ENCODE data around the gene PNPT1.
A peak's percentile ranks its signal among the peaks of the same experiment; 100 is the strongest.
"Not testable (repeated sequence)": the region's sequence is repeated elsewhere in the genome, so short reads cannot be mapped to it uniquely, and the experiment has no call there.

Gene PNPT1

DNA sequence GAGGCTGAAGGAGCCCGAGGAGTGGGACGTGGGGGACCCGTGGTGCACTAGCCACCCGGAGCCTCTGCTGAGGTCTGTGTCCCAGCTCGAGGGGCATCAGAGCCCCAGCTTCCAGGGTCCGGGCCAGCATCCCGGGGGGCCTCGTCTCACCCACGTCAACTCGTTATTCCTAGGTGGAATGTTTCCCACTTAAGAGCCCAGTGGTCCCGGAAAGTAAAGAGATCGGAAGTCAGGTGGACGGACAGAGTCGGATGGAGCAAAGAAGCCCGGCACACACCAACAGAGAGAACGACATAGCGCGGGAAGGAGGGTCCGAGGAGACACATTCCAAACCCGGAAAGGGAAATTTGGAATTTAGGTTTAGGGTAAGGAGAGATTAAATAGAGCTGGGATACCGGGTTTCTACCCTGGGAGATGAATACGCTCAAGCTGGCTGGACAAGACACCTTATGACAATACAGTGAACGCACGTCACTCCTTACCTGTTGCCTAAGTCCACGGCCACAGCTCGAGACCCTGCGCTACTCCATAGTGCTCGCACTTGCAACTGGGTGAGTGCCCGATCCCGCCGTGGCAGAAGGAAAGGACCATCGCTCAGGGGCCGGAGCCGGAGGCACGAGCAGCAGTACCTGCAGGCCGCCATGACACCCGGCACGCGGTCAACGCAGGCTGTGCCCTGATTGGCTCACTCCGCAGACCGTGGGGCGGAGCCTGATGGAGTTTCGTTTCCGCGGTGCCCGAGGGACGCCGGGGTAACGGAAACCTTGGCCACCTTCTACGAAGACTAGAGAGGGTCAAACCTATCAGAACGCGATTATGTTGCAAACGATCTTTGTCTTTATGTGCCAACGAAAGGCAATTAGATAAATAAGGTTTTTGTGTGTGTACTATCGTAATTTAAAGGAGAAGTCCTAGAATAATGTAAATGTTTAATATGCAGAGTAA, at the start of gene PNPT1:
Gene PNPT1, minus strand, starts transcription at position 664 of the 945 bp plus-strand sequence. Its CDS starts 21 bp downstream, at position 643.
- peak; percentile 93 for DNase-seq

DNA sequence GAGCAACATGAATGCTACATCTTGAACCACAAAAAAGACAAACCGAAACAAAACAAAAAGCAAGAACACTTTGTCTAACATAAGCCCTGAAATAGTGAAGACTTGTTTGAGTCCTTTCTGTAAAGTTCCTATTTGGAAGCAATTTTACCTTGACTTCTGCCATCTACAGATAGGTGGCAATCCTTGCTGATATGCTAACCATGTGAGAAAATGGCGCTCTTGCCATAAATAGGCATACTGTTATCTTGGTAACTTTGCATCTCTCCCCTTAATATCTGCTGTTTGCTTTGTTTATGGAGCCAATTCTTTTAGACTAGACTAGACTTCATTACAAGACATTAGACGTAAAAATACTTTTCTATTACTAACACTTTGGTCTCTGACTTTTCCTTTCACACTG, 49.4 kb upstream of the PNPT1 start:
- DNase-seq = no peak

DNA sequence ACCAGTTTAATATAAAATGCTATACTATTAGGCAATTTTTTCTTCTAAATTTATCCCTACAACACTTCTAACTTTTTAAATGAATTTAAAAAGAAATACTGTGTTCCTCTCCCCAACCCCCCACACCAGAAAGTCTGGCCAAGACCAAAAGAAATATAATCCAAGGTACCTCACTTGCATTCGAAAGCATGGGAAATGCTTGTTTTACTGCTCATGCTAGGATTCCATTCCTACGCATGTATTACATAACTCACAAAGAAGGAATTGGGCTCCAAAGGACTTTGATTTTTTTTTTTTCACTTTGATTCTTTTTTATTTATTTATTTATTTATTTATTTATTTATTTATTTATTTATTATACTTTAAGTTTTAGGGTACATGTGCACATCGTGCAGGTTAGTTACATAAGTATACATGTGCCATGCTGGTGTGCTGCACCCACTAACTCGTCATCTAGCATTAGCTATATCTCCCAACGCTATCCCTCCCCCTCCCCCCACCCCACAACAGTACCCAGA, 42.4 kb upstream of the PNPT1 start:
- DNase-seq = not testable (repeated sequence)

DNA sequence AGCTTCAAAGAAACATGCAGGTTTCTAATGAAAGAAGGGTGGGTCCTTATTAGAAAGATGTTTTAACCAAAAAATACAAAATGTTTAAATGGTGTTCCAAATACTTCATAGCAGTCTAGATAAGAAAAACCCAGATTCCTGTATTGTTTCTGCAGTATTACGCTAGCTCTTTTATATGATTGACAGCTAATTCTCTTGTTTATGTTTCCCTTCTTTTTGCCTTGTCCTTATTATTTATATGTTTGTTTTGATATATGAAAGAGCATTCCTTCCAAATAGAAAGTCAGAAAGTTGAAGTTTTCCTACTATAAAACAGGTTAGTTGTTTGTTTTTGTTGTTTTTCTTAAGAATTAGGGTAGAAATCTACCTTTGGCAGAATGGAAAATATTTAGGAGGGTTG, 41.1 kb upstream of the PNPT1 start:
- DNase-seq = no peak

DNA sequence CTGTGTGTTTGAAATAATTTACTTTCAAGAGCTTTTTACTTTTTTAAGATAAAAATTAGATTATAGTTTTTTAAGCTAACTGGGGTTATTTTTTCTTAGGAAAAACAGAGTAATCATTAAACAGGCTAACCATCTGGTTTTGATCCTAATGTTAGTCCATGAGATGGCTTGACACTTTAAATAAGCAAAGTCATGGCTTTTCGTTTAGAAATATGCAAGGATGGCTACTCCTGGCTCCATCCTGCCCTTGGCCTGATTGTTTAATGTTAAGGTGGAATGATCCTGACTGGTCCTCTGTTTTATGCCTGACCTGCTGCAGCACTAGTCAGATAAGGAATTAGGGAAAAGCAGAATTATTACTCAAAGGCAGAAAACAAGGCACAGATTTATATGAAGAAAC, 39.7 kb upstream of the PNPT1 start:
- DNase-seq = no peak

DNA sequence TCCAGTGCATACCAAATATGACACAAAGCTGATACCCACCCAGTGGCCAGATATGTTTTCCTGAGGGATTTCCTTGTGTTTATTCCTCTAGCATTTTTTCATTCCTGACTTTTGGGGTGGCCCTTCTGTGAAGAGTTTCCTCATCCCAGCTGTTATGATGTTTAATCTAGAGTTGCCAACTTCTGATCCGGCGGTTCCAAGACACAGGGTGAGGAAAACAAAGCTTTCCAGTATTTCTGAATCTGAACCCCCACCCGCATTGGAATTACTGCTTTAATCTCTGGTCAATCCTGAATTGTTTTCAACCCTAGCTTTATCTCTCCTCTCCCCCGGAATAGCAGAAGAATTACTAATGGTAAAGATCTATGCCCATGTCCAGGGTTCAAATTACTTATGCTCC, 39.2 kb upstream of the PNPT1 start:
- no peak for DNase-seq

DNA sequence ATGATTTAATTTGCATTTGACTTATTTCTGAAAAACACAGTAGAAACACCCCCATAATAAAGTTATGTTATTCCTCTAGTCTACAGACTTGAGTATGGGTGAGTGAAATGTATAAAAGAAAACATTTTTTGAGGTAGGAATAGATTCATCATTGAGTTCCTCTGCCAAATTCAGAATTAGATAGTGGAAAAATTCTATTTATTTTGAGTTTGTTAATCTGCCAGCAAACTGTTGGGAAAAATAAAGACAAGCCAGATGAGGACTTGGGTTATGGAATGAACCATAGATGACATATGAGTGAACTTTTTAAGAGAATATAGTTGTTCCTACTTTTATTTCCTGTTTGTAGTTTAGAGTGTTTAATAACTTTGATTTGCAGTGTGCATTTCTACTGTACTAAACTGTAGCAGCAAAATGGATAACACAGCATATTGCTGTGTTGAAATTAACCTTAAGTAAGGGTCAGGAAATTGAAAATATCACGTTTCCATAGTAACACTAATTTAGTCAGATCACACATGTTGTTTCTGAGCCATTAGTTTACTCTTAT, 35.6 kb upstream of the PNPT1 start:
- DNase-seq = no peak

DNA sequence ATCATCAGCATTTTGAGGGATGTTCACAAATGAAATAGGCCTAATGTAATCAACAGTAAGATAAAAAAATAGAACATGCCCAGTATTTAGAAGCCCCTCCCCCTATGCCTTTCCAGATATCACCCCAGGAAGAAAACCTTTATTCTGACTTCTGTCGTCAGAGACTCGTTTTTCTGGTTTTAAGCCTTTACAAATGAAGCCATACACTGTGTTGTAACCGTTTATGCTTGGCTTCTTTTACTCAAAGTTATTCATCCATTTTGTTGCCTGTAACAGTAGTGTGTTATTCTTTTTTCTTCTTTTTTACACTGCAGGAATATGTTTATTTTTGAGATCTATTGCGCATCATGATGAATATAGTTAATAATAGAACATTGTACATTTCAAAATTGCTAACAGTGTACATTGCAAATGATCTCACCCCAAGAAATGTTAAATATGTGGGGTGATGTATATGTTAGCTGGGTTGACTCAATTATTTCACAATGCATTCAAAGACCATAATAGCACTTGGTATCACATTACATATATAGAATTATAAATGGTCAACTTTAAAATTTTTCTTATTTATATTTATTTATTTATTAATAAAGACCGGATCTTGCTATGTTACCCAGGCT, 28.1 kb upstream of the PNPT1 start:
- no peak for DNase-seq

DNA sequence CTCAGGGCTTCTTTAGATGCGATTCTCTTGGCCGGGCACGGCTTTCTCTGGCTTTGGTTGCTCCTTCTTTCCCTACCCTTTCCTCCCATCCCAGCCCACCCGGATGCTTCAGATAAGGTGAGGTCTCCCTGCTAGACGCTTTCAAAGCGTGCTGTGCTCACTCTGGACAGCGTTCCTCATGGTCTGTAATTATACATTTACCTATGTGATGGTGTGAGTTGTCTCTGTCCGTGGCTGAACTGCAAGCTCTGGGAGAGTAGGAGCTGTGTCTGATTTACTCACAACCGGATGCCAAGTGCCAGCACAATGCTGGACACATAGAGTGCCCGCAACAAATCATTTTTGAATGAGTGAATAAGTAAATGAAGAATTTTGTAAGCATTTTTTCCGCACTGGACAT, 26.8 kb upstream of the PNPT1 start:
- DNase-seq = no peak

DNA sequence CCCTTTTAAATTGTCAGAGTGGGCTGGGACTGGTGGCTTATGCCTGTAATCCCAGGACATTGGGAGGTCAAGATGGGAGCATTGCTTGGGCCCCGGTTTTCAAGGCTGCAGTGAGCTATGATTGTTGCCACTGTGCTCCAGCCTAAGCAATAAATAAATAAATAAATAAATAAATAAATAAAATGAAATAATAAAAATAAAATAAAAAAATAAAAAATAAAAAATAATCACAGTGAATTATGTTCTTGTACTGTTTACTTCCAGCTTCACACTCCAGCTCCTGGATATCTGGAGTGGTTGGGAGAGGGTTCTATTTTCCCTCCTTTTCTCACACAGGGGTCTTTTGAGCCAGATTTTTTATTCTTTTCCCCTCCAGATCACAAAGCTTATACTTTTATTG, 26.2 kb upstream of the PNPT1 start:
- no peak for DNase-seq

DNA sequence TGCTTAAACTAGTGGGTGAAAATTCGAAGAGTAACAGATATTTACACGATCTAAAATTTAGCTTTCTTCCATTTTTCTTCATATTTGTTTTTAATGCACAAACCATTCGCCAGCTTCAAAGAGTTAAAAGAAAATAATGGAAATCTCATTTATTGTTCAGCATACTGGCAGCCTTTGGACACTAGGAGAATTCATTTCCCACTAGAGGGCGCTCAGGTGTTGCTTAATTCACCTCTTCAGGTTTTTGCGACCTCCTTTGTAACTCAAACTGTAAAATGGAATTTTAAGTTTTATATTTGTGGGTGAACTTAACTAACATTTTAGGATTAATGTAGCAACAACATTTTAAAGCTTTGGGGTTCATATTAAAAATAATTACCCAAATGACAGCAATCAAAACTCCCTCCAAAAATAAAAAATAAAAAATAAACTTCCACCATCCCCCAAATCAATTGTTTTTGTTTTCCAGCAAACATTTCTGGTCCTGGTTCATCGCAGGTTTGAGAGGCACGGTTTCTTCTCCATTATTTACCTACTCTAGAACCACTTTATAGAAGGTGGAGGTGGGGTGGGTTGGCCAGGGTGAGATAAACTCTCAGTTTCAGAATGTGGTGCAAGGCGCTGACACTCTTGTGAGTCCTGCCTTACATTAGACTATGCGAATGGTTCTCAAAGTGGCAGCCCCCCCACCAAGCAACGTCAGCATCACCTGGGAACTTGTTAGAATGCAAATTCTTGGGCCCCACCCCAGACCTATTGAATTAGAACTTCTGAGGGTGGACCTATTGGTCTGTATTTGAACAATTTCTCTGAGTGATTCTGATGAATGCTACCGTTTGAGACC, 24.7 kb upstream of the PNPT1 start:
- DNase-seq = no peak

DNA sequence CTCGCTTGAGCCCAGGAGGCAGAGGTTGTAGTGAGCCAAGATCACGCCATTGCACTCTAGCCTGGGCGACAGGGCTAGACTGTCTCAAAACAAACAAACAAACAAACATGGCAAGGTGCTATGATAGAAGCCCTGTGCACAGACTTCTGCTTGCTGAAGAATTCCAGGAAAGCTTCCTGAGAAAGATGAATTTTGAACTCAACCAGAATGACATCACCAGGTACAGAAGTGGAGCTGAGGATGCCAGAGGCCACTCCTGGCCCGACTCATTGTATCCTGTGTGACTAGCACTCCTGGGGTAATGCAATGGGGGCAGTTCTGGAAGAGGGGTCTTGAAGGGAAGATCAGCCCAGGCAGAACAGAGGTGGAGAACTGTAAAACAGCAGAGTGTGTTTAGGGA, 22.0 kb upstream of the PNPT1 start:
- no peak for DNase-seq

DNA sequence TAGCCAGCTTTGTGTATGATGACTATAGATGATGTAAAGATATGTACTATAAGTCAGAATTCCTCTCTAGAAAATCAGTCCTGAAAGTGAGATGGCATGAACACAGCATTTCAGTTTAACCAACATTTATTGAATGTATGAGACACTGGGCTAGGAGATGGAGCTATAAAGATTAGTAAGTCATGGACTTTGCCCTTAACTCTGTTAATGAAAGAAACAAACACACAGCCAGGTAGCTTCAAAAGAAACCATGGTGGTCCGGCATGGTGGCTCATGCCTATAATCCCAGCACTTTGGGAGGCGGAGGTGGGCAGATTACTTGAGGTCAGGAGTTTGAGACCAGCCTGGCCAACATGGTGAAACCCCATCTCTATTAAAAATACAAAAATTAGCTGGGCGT, 21.5 kb upstream of the PNPT1 start:
- not testable (repeated sequence) for DNase-seq

DNA sequence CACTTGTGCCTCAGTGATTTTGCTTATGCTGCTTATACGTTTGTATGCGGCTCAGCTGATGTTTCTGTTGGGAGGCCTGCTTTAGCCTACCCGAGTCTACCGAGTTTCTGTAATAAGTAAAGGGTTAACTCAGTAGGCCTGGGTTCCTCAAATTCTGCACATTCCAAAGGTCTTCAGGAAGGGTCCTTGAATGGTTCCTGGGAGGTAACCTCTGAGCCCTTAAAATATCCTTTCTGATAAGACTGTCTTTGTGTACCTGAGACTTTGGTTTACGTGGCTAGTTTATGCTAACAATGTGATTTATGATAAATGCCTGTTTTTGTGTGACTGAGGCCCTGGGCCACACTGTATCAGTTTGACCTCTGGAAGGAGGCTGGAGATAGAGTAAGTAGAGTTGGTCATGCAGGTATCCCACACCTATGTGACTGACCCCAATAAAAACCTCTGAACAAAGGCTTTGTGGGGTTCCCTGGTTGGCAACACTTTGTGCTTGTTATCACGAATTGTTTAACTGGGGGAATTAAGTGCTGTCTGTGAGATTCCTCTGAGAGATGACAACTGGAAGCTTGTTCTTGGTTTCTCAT, 18.9 kb upstream of the PNPT1 start:
- DNase-seq = no peak

DNA sequence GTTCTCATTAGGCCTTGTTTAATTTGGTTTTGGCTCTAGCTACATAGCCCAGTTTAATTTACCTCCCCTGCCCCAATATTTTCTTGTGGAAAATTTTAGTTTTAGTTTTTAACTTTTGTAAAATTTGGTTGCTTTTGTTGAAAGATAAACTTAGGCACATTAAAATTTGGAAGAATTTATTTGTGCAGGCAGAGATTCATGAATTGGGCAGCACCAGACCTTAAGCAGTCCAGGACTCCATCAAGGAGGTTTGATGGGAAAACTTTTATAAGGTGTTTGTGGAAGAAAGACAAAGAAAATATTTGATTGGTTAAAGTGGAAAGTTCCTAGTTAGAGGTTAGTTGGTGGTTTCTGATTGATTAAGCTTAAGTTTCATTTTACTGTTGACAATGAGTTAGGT, 16.4 kb upstream of the PNPT1 start:
- no peak for DNase-seq

DNA sequence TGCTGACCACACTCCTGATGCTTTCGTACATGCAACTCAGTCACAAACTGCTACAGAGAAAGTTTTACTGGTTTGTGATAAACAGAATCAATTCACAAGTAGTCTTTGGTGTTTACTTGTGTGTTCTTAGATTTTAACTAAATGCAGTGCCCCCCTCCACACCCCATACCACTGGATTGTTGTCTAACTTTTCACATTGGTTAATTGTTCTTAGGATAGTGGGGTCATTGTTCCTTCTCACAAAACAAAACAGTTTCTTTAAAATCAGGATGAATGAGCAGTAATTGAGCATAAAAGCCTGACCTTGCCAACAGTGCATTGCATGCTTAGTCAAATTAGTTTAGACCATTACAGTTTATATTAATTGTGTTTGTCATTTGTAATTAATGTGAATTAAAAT, 14.1 kb upstream of the PNPT1 start:
- no peak for DNase-seq

DNA sequence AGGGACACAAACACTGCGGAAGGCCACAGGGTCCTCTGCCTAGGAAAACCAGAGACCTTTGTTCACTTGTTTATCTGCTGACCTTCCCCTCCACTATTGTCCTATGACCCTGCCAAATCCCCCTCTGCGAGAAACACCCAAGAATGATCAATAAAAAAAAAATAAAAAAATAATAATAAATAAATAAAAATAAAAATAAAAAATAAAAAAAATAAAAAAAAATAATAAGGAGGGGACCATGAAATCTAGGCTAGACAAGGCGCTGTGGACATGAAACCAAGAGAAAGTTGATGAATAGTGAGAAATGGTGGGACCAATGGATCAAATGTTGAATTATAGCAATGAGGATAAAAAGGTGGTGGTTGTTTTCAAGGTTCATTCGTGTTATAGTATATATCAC, 12.6 kb upstream of the PNPT1 start:
- not testable (repeated sequence) for DNase-seq

DNA sequence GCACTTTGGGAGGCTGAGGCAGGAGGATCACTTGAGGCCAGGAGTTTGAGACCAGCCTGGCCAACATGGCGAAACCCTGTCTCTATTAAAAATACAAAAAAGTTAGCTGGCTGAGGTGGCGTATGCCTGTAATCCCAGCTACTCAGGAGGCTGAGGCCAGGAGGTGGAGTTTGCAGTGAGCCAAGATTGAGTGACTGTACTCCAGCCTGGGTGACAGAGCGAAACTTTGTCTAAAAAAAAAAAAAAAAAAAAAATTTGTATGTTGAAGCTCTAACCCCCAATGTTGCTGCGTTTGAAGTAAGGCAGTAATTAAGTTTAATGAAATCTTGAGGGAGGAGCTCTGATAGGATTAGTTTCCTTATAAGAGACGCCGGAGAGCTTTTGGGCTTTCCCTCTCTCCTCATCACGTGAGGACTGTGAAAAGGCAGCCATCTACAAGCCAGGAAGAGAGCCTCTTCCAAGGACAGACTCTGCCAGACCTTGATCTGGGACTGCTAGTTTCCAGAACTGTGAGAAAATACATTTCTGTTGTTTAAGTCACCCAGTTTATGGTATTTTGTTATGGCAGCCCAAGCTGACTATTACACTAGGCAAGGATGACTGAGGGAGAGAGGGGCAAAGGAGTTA, 11.5 kb upstream of the PNPT1 start:
- DNase-seq = no peak

DNA sequence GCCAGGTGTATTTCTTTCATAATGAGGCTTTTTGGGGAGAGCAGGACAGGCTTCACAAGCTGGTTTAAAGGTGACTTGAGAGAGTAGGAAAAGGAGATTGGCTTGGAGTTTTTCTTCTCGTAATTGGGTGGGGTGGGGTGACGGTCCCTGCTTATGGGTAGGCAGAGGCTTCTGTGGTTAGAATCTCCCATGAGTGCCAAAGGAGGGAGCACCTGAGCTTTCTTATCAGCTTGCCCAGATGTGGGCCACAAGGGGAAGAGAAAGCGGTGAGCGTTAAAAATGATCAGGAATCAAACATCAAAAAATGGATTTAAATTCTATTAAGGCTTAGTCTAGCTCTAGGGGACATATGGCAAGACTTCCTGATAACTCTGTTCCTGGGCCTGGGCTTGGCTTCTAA, 9.7 kb upstream of the PNPT1 start:
- DNase-seq = no peak

DNA sequence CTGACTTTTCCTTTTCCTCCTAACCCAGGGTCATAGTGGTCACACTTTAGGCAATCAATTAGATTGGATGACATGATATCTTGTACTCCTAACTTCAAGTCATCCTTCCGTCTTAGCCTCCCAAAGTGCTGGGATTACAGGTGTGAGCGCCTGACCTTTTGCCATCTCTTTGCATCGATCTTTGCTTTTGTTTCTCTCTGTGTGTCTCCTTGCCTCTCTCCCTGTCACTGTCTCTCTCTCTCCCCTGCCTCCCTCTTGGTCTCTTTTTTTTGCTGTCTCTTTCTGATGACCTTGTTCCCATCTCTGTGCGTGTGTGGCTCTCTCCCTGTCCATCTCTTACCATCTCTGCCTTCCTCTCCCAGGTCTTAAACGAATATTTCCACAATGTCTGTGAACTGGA, 904 bp downstream of the PNPT1 start:
- not testable (repeated sequence) for DNase-seq

DNA sequence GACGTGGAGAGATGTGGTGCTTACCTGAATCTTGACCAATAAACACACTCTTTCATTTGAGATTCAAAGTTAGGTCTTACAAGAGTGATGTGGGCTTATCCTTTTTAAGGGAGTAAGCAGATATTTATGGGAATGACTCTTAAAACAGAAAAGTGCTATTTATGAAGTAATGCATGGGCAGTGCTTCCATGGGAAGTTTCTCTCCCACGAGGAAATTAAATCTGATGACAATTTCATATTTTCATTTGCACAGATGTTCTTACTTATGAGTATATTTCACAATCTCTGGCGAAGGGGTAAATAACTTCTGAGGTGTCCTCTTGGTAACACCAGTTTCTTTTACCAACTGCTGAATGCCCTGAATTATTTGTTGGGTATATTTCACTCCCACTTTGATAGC, 21.0 kb downstream of the PNPT1 start:
- DNase-seq = no peak

DNA sequence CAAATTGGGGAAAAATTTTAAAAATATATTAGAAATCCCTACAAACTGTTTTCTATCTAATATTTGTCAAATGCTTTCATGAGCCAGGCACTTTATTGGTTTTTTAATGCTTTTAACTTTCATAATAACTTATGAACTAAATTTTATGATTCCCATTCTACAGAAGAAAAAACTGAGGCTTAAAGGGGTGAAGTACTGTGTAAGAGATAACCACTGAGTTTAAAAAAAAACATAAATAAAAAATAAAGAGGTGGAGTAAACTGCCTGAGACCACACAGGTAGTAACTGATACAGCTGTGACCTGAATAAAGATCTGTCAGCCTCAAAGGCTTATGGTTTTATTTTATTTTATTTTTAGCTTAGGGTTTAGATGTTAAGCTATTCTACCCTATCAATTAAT, 24.7 kb downstream of the PNPT1 start:
- DNase-seq = no peak

All from CD4-positive, alpha-beta T cell treated with Interleukin-15 for 1 hour (primary cell).